Lung microvascular endothelial cell (primary cell): ENCODE measurements around the gene BOLA3. TPM values are rescaled to one million over a fixed set of nuclear protein-coding genes. Genes with fewer than 3 reads are reported as not detected.

Experiments used
- total RNA-seq: library from RNA; depleted of rRNA; stranded (reverse); fragments of >200 nt; gene quantifications from 2 replicates; pipeline ENCODE4 v1.2.1, GENCODE V29; 2014

Gene BOLA3
- total RNA-seq, 1 donor from 2014 or later, result 15.1 TPM

Other genes starting within 250 kb of the BOLA3 start
- gene DGUOK, start 221.0 kb downstream of the BOLA3 start, total RNA-seq, result 33.7 and 40.5 TPM in 2 replicates
- gene TET3, start 163.0 kb downstream of the BOLA3 start, total RNA-seq, result 3.1 and 4.0 TPM in 2 replicates
- 73.0 and 84.3 TPM in 2 replicates for gene MOB1A, start 31.0 kb upstream of the BOLA3 start, total RNA-seq
- gene MTHFD2, start 50.7 kb upstream of the BOLA3 start, total RNA-seq, result 39.9 and 84.5 TPM in 2 replicates
- gene SLC4A5, start 195.5 kb upstream of the BOLA3 start, total RNA-seq, result under 0.01 and 0.20 TPM in 2 replicates
- gene DCTN1, start 232.4 kb upstream of the BOLA3 start, total RNA-seq, result 95.2 and 117 TPM in 2 replicates